HEK293 (cell line): Measurements from ENCODE around the gene STK10.

ENCODE experiments used
- AEBP2 ChIP-seq: fragments of 450-650 bp; formaldehyde crosslinking; IDR thresholded peaks from 2 replicates; pipeline ENCODE4 v1.5.1; 2016; ENCODE audit warnings: missing biosample characterization, missing genetic modification characterization, borderline replicate concordance
- KLF10 ChIP-seq: fragments of 450-650 bp; IDR thresholded peaks from 2 replicates; pipeline ENCODE4 v1.5.1; 2018; ENCODE audit warnings: missing biosample characterization, mild to moderate bottlenecking, missing genetic modification characterization
- KLF16 ChIP-seq: fragments of 450-650 bp; formaldehyde crosslinking; IDR thresholded peaks from 2 replicates; pipeline ENCODE4 v1.5.1; 2017; ENCODE audit warnings: missing biosample characterization, missing genetic modification characterization
- KLF7 ChIP-seq: fragments of 450-650 bp; formaldehyde crosslinking; IDR thresholded peaks from 2 replicates; pipeline ENCODE4 v1.5.1; 2016; ENCODE audit warnings: missing biosample characterization, missing genetic modification characterization, borderline replicate concordance
- MZF1 ChIP-seq: fragments of 450-650 bp; formaldehyde crosslinking; IDR thresholded peaks from 2 replicates; pipeline ENCODE4 v1.5.1; 2017; ENCODE audit warnings: missing biosample characterization, missing genetic modification characterization, borderline replicate concordance
- REST ChIP-seq: fragments of 450-650 bp; formaldehyde crosslinking; IDR thresholded peaks from 2 replicates; pipeline ENCODE4 v1.5.1; 2016; ENCODE audit warnings: missing biosample characterization, missing genetic modification characterization
- TRIM28 ChIP-seq: IDR thresholded peaks from 2 replicates; pipeline ENCODE4 v1.6.1; 2011; ENCODE audit warnings: low read length, control low read depth, borderline replicate concordance
- YY2 ChIP-seq: fragments of 450-650 bp; formaldehyde crosslinking; IDR thresholded peaks from 2 replicates; pipeline ENCODE4 v1.5.1; 2016; ENCODE audit warnings: missing biosample characterization, missing genetic modification characterization
- ZBTB11 ChIP-seq: fragments of 450-650 bp; formaldehyde crosslinking; conservative IDR thresholded peaks from 2 replicates; pipeline ENCODE4 v1.5.1; 2016; ENCODE audit warnings: low read depth, missing biosample characterization, missing genetic modification characterization
- ZBTB20 ChIP-seq: fragments of 450-650 bp; formaldehyde crosslinking; IDR thresholded peaks from 2 replicates; pipeline ENCODE4 v1.5.1; 2016; ENCODE audit warnings: missing biosample characterization, missing genetic modification characterization
- ZBTB26 ChIP-seq: fragments of 450-650 bp; formaldehyde crosslinking; optimal IDR thresholded peaks from 2 replicates; pipeline ENCODE3; 2016; ENCODE audit warnings: missing biosample characterization, mild to moderate bottlenecking, missing genetic modification characterization
- ZBTB48 ChIP-seq: fragments of 450-650 bp; formaldehyde crosslinking; IDR thresholded peaks from 2 replicates; pipeline ENCODE4 v1.5.1; 2016; ENCODE audit warnings: missing biosample characterization, missing genetic modification characterization
- ZNF2 ChIP-seq: fragments of 450-650 bp; formaldehyde crosslinking; IDR thresholded peaks from 2 replicates; pipeline ENCODE4 v1.5.1; 2016; ENCODE audit warnings: missing biosample characterization, missing genetic modification characterization
- ZNF214 ChIP-seq: fragments of 450-650 bp; formaldehyde crosslinking; IDR thresholded peaks from 2 replicates; pipeline ENCODE4 v1.5.1; 2017; ENCODE audit warnings: missing biosample characterization, mild to moderate bottlenecking, missing genetic modification characterization, borderline replicate concordance
- ZNF335 ChIP-seq: fragments of 450-650 bp; formaldehyde crosslinking; conservative IDR thresholded peaks from 2 replicates; pipeline ENCODE4 v1.5.1; 2016; ENCODE audit warnings: missing biosample characterization, missing genetic modification characterization
- ZNF518A ChIP-seq: fragments of 450-650 bp; formaldehyde crosslinking; conservative IDR thresholded peaks from 2 replicates; pipeline ENCODE4 v1.5.1; 2016; ENCODE audit warnings: low read depth, missing biosample characterization, missing genetic modification characterization
- ZNF560 ChIP-seq: fragments of 450-650 bp; formaldehyde crosslinking; IDR thresholded peaks from 2 replicates; pipeline ENCODE4 v1.5.1; 2017; ENCODE audit warnings: missing biosample characterization, missing genetic modification characterization, borderline replicate concordance
- ZNF596 ChIP-seq: fragments of 450-650 bp; IDR thresholded peaks from 2 replicates; pipeline ENCODE4 v1.5.0; 2018; ENCODE audit warnings: missing biosample characterization, mild to moderate bottlenecking, missing genetic modification characterization, moderate library complexity
- ZNF610 ChIP-seq: fragments of 450-650 bp; formaldehyde crosslinking; IDR thresholded peaks from 2 replicates; pipeline ENCODE4 v1.5.1; 2016; ENCODE audit warnings: missing biosample characterization, missing genetic modification characterization, borderline replicate concordance
- ZNF660 ChIP-seq: fragments of 450-650 bp; IDR thresholded peaks from 2 replicates; pipeline ENCODE4 v1.5.1; 2018; ENCODE audit warnings: missing biosample characterization, mild to moderate bottlenecking, missing genetic modification characterization
- ZNF704 ChIP-seq: fragments of 450-650 bp; formaldehyde crosslinking; IDR thresholded peaks from 2 replicates; pipeline ENCODE4 v1.5.1; 2016; ENCODE audit warnings: missing biosample characterization, missing genetic modification characterization

The STK10 gene

GRCh38 chr5:172006321-172007174, 181.5 kb downstream of the STK10 start, which contains the start of gene FBXW11 (continued):
- TF ChIP-seq ZBTB11 (peak; percentile 98), KLF7 (tag by site-specific recombination) (no peak), ZNF660 (peak; percentile 85), ZNF518A (peak; percentile 93), AEBP2 (tag by site-specific recombination) (no peak), ZNF560 (tag by site-specific recombination) (no peak), KLF16 (tag by site-specific recombination) (0 out of 2 replicates have a peak, but pooled peaks have one; percentile 63), ZNF610 (tag by site-specific recombination) (0 out of 2 replicates have a peak, but pooled peaks have one; percentile 49), ZNF2 (tag by site-specific recombination) (peak; percentile 94), ZNF335 (peak; percentile 96), ZNF704 (tag by site-specific recombination) (no peak), ZNF214 (tag by site-specific recombination) (no peak), TRIM28 (peak; percentile 50; the same call in 1 of the 2 replicates), ZBTB48 (peak; percentile 82; the same call in 1 of the 2 replicates), KLF10 (tag by site-specific recombination) (0 out of 2 replicates have a peak, but pooled peaks have one; percentile 37), ZBTB26 (tag by site-specific recombination) (peak; percentile 32), YY2 (peak; percentile 77), ZNF596 (tag by site-specific recombination) (0 out of 2 replicates have a peak, but pooled peaks have one; percentile 12), ZBTB20 (tag by site-specific recombination) (peak; percentile 1; the same call in 1 of the 2 replicates), REST (peak; percentile 39; the same call in 1 of the 2 replicates), MZF1 (tag by site-specific recombination) (no peak)
